ENCODE measurements around the gene HNRNPL. TPM values are rescaled to one million over a fixed set of nuclear protein-coding genes. Genes with fewer than 3 reads are reported as not detected.

Gene HNRNPL
- total and polyA plus RNA-seq, 10 of the 15 experiments (the other 5 are each of a cell fraction or from before 2014, with no cell fraction given): 32.5 to 512 (median 306) TPM

GRCh38 chr19:38869836-38870607 lies 20.2 kb upstream of the HNRNPL start (continued):
- TF ChIP-seq, protein P1, sequence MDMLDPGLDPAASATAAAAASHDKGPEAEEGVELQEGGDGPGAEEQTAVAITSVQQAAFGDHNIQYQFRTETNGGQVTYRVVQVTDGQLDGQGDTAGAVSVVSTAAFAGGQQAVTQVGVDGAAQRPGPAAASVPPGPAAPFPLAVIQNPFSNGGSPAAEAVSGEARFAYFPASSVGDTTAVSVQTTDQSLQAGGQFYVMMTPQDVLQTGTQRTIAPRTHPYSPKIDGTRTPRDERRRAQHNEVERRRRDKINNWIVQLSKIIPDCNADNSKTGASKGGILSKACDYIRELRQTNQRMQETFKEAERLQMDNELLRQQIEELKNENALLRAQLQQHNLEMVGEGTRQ (IDR thresholded peaks at IDR 0.05; ENCODE audit: borderline replicate concordance, low read depth, low read length): no peak
- TF ChIP-seq MYB (IDR thresholded peaks at IDR 0.05; ENCODE audit: borderline replicate concordance, low read depth, low read length) (no peak), CEBPB (IDR thresholded peaks at IDR 0.05; ENCODE audit: borderline replicate concordance in 1 of 2, low read depth in 2 of 2, low read length in 2 of 2) (no peak), GATAD2B (conservative IDR thresholded peaks at IDR 0.05; ENCODE audit: low read depth) (peak; percentile 80; the same call in 1 of the 2 replicates), POU2F2 (IDR thresholded peaks at IDR 0.05; ENCODE audit: borderline replicate concordance, low read depth, low read length) (no peak), NRF1 (conservative IDR thresholded peaks at IDR 0.05; ENCODE audit: low read depth, low read length) (peak; percentile 43; the same call in 1 of the 2 replicates), NBN (IDR thresholded peaks at IDR 0.05) (peak; percentile 66; the same call in 1 of the 2 replicates), CREB1 (IDR thresholded peaks at IDR 0.05; ENCODE audit: low read depth) (0 out of 2 replicates have a peak, but pooled peaks have one; percentile 42), BMI1 (IDR thresholded peaks at IDR 0.05; ENCODE audit: borderline replicate concordance) (no peak), ZSCAN29 (IDR thresholded peaks at IDR 0.05) (peak; percentile 100), MAX (IDR thresholded peaks at IDR 0.05; ENCODE audit: low read depth, low read length) (peak; percentile 94), TCF7 (IDR thresholded peaks at IDR 0.05; ENCODE audit: borderline replicate concordance) (no peak), KLF5 (IDR thresholded peaks at IDR 0.05; ENCODE audit: partially characterized antibody) (no peak), ZNF622 (IDR thresholded peaks at IDR 0.05) (no peak), SRF (IDR thresholded peaks at IDR 0.05; ENCODE audit: low read depth in 2 of 2, low read length in 2 of 2) (0 out of 4 replicates have a peak, but pooled peaks of 1 of the 2 experiments have one; percentile 48), NR2F1 (conservative IDR thresholded peaks at IDR 0.05) (peak; percentile 83), EP300 (IDR thresholded peaks at IDR 0.05; ENCODE audit: borderline replicate concordance in 1 of 2, control insufficient read depth in 1 of 2, low read depth in 2 of 2, low read length in 2 of 2) (no peak), ZNF207 (IDR thresholded peaks at IDR 0.05; ENCODE audit: borderline replicate concordance) (peak; percentile 42; the same call in 1 of the 2 replicates), HCFC1 (IDR thresholded peaks at IDR 0.05; ENCODE audit: low read length) (no peak)
- TF ChIP-seq, protein P2, sequence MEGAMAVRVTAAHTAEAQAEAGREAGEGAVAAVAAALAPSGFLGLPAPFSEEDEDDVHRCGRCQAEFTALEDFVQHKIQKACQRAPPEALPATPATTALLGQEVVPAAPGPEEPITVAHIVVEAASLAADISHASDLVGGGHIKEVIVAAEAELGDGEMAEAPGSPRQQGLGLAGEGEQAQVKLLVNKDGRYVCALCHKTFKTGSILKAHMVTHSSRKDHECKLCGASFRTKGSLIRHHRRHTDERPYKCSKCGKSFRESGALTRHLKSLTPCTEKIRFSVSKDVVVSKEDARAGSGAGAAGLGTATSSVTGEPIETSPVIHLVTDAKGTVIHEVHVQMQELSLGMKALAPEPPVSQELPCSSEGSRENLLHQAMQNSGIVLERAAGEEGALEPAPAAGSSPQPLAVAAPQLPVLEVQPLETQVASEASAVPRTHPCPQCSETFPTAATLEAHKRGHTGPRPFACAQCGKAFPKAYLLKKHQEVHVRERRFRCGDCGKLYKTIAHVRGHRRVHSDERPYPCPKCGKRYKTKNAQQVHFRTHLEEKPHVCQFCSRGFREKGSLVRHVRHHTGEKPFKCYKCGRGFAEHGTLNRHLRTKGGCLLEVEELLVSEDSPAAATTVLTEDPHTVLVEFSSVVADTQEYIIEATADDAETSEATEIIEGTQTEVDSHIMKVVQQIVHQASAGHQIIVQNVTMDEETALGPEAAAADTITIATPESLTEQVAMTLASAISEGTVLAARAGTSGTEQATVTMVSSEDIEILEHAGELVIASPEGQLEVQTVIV (IDR thresholded peaks at IDR 0.05; ENCODE audit: borderline replicate concordance, partially characterized antibody): no peak
- TF ChIP-seq, protein P3, sequence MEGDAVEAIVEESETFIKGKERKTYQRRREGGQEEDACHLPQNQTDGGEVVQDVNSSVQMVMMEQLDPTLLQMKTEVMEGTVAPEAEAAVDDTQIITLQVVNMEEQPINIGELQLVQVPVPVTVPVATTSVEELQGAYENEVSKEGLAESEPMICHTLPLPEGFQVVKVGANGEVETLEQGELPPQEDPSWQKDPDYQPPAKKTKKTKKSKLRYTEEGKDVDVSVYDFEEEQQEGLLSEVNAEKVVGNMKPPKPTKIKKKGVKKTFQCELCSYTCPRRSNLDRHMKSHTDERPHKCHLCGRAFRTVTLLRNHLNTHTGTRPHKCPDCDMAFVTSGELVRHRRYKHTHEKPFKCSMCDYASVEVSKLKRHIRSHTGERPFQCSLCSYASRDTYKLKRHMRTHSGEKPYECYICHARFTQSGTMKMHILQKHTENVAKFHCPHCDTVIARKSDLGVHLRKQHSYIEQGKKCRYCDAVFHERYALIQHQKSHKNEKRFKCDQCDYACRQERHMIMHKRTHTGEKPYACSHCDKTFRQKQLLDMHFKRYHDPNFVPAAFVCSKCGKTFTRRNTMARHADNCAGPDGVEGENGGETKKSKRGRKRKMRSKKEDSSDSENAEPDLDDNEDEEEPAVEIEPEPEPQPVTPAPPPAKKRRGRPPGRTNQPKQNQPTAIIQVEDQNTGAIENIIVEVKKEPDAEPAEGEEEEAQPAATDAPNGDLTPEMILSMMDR (IDR thresholded peaks at IDR 0.05 in 2 of 3, conservative IDR thresholded peaks at IDR 0.05 in 1 of 3; ENCODE audit: control insufficient read depth in 2 of 3, extremely low read depth in 1 of 3, insufficient read depth in 1 of 3, low read depth in 3 of 3, low read length in 3 of 3): peak; percentile 90 to 95 (median 94); a peak in 5 of 6 replicates
